ENCODE measurements around the gene CTNNA3. TPM values are rescaled to one million over a fixed set of nuclear protein-coding genes. Genes with fewer than 3 reads are reported as not detected.

Gene CTNNA3
- total and polyA plus RNA-seq, 2 of the 4 experiments (the other 2 are of a cell fraction) = 0.19 to 0.90 TPM

DNA sequence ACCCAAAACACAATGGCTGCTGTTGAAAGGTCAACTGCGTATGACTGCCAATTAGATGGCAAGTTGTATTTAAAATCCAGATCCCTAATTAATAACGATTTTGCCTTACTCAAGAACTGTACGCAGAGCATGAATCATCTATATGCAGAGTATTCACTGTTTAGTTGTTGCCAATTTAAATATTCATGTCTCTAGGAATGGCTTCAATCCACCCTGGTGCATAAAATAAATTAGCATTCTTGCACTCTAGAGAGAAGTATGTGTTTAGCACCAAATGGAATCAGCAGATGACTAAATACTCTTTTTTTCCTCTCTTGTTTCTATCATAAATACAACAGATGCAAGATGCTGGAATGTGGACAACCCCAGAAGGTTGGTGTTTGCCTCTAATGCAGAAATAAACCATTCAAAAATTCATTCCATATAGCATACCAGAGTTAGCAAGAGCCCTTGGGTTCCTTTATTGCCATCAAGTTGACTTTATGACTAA, 449.9 kb downstream of the CTNNA3 start:
- Histone ChIP-seq H4K5ac (ENCODE audit: low read depth, low read length) (no peak overlapping the region), H3K9me3 (ENCODE audit: control insufficient read depth, insufficient read depth, low read length) (no peaks in the 10 kb centered on the region), H4K20me1 (ENCODE audit: insufficient read depth, low read length) (no peaks in the 10 kb centered on the region), H3K79me1 (ENCODE audit: low read depth in 1 of 2, low read length in 2 of 2) (no peaks in the 10 kb centered on the region), H4K91ac (ENCODE audit: insufficient read depth, low read depth, low read length) (no peak overlapping the region), H3K9me1 (ENCODE audit: insufficient read depth, low read length) (no peaks in the 10 kb centered on the region), H3K36me3 (ENCODE audit: control insufficient read depth, insufficient read depth, low read length) (no peaks in the 10 kb centered on the region), H3K27me3 (ENCODE audit: control insufficient read depth, insufficient read depth, low read length) (no peaks in the 10 kb centered on the region), H3K56ac (ENCODE audit: extremely low read depth, insufficient read depth, low read length) (no peak overlapping the region), H3K4ac (ENCODE audit: low read depth, low read length) (no peak overlapping the region), H2AFZ (replicated peaks; ENCODE audit: low read length, poor library complexity) (no peak overlapping the region), H3K4me2 (ENCODE audit: low read depth, low read length) (no peak overlapping the region), H3K9ac (ENCODE audit: low read depth, low read length) (no peak overlapping the region), H2BK20ac (ENCODE audit: low read depth, low read length) (no peak overlapping the region), H2AK9ac (replicated peaks; ENCODE audit: low read depth, low read length, poor library complexity) (no peak overlapping the region), H2AK5ac (ENCODE audit: low read depth, low read length) (no peak overlapping the region), H2BK120ac (ENCODE audit: low read depth, low read length) (no peak overlapping the region), H2BK5ac (ENCODE audit: low read depth, low read length, poor library complexity, severe bottlenecking) (no peak overlapping the region), H3K14ac (replicated peaks; ENCODE audit: low read depth, low read length) (no peak overlapping the region), H3K4me1 (ENCODE audit: control insufficient read depth, insufficient read depth, low read length) (no peaks in the 10 kb centered on the region), H3K18ac (ENCODE audit: low read depth, low read length) (no peak overlapping the region), H3K4me3 (ENCODE audit: insufficient read depth, low read depth, low read length) (no peak overlapping the region), H3K27ac (ENCODE audit: insufficient read depth, low read length) (no peak overlapping the region), H2BK15ac (ENCODE audit: low read depth, low read length) (no peak overlapping the region), H3K23ac (ENCODE audit: low read depth, low read length) (no peak overlapping the region), H4K8ac (ENCODE audit: low read depth in 2 of 2, low read length in 2 of 2) (no peak overlapping the region)
- in situ Hi-C loops (cut with MboI; ENCODE audit: low sequenced_read_pairs) (no loop called here), dilution Hi-C loops (cut with HindIII; ENCODE audit: low sequenced_read_pairs, unreplicated experiment) (no loop called here), intact Hi-C loops (cut with micrococcal nuclease) (no loop called here)
- POLR2A ChIA-PET (ENCODE audit: unreplicated experiment) = no interaction called here
- BruUV-seq (replicated peaks) = no TSS peak
- no peak for TF ChIP-seq RFX5 (IDR thresholded peaks at IDR 0.05; ENCODE audit: low read depth, low read length)
- ATAC-seq (ENCODE audit: low read depth) (no peak), DNase-seq (no peak)
- 100% methylated on average over 1 of the region's 3 CpGs; no CpG with 5 or more reads in 1 of the 2 experiments for WGBS, 2 experiments (ENCODE audit: extremely low coverage in 2 of 2, insufficient read length in 1 of 2)
- CTCF ChIA-PET = no interaction called here
